NCI-H526 treated with DMSO at 0.1 percent for 48 hours (cell line): ENCODE results near the gene CIAO3.

Experiments used
- DNase-seq: peaks from one replicate; lab custom pipeline; 2025; lab: John Stamatoyannopoulos, UW

The CIAO3 gene

GRCh38 chr16:734981-735881, 5.6 kb downstream of the CIAO3 start:
- no peak for DNase-seq

- DNase-seq, result no peak
Observed at GRCh38 chr16:734208-734980, 6.4 kb downstream of the CIAO3 start.

- no peak for DNase-seq
Observed at GRCh38 chr16:733382-734207, 7.2 kb downstream of the CIAO3 start.

- DNase-seq, result no peak
Observed at GRCh38 chr16:732936-733335, 7.9 kb downstream of the CIAO3 start.

- DNase-seq, result no peak
Observed at GRCh38 chr16:732332-732731, 8.5 kb downstream of the CIAO3 start.

GRCh38 chr16:730666-731509, 9.9 kb downstream of the CIAO3 start:
- no peak for DNase-seq

GRCh38 chr16:729768-730665, 10.8 kb downstream of the CIAO3 start:
- no peak for DNase-seq

- DNase-seq, result no peak
Observed at GRCh38 chr16:728890-729744, 11.7 kb downstream of the CIAO3 start.

GRCh38 chr16:728131-728889, 12.5 kb downstream of the CIAO3 start:
- DNase-seq, result no peak

GRCh38 chr16:727291-727977, 13.4 kb downstream of the CIAO3 start:
- DNase-seq, result no peak

GRCh38 chr16:726438-727290, 14.1 kb downstream of the CIAO3 start, which contains the start of the genes CCDC78 and HAGHL:
TSS of gene CCDC78 (minus strand) at chr16:726443. CDS start at chr16:726367, 76 bp downstream.
TSS of gene HAGHL (plus strand) at chr16:727106. CDS start at chr16:727510, 404 bp downstream.
- DNase-seq, result peak; percentile 43

GRCh38 chr16:726188-726437, 14.7 kb downstream of the CIAO3 start:
- DNase-seq, result no peak

GRCh38 chr16:725463-726187, 15.2 kb downstream of the CIAO3 start:
- no peak for DNase-seq

- no peak for DNase-seq
Observed at GRCh38 chr16:725041-725376, 15.8 kb downstream of the CIAO3 start.

- DNase-seq, result no peak
Observed at GRCh38 chr16:724188-725040, 16.4 kb downstream of the CIAO3 start.

GRCh38 chr16:723695-724094, 17.1 kb downstream of the CIAO3 start:
- DNase-seq, result no peak
